ENCODE results near the gene ALDH5A1. TPM values are rescaled to one million over a fixed set of nuclear protein-coding genes. Genes with fewer than 3 reads are reported as not detected.
A peak's percentile ranks its signal among the peaks of the same experiment; 100 is the strongest.

Gene ALDH5A1
- total RNA-seq, 6 experiments from 2014 or later: 0.55 to 2.2 (median 1.2) TPM

- H3K36me3 Mint-ChIP-seq (ENCODE audit: low read depth): no peaks in the 10 kb centered on the region
- DNase-seq: no peak
- H3K4me3 Mint-ChIP-seq: no peak overlapping the region
- H3K27me3 Mint-ChIP-seq (ENCODE audit: insufficient read depth): peaks cover 8% of the 10 kb centered on the region
- H3K27ac Mint-ChIP-seq: no peak overlapping the region
- peaks cover 5% of the 10 kb centered on the region; the same call in 1 of the 2 replicates for H3K4me1 Mint-ChIP-seq (ENCODE audit: low read depth)
- TF ChIP-seq CTCF (IDR thresholded peaks at IDR 0.05): no peak
- H3K9me3 Mint-ChIP-seq: no peaks in the 10 kb centered on the region
Observed at GRCh38 chr6:24517659-24518543, 23.1 kb downstream of the ALDH5A1 start.

- H3K27ac Mint-ChIP-seq: no peak overlapping the region
- peak; percentile 75 for TF ChIP-seq CTCF (IDR thresholded peaks at IDR 0.05)
- H3K9me3 Mint-ChIP-seq: no peaks in the 10 kb centered on the region
- peaks cover 3% of the 10 kb centered on the region; the same call in 1 of the 2 replicates for H3K27me3 Mint-ChIP-seq (ENCODE audit: insufficient read depth)
- H3K4me3 Mint-ChIP-seq: no peak overlapping the region
- peak; percentile 26 for DNase-seq
- H3K4me1 Mint-ChIP-seq (ENCODE audit: low read depth): peaks cover 5% of the 10 kb centered on the region; the same call in 1 of the 2 replicates
- H3K36me3 Mint-ChIP-seq (ENCODE audit: low read depth): no peaks in the 10 kb centered on the region
Observed at GRCh38 chr6:24520929-24521546, 26.3 kb downstream of the ALDH5A1 start.

GRCh38 chr6:24522228-24523176, 27.7 kb downstream of the ALDH5A1 start:
- no peaks in the 10 kb centered on the region for H3K9me3 Mint-ChIP-seq
- no peak for TF ChIP-seq CTCF (IDR thresholded peaks at IDR 0.05)

GRCh38 chr6:24524329-24524728, 29.6 kb downstream of the ALDH5A1 start:
- Mint-ChIP-seq H3K27me3 (ENCODE audit: insufficient read depth) (peaks cover 3% of the 10 kb centered on the region), H3K27ac (no peak overlapping the region), H3K9me3 (no peaks in the 10 kb centered on the region), H3K4me3 (no peak overlapping the region), H3K4me1 (ENCODE audit: low read depth) (peaks cover 5% of the 10 kb centered on the region; the same call in 1 of the 2 replicates), H3K36me3 (ENCODE audit: low read depth) (no peaks in the 10 kb centered on the region)
- no peak for DNase-seq
- TF ChIP-seq CTCF (IDR thresholded peaks at IDR 0.05): no peak

More at GRCh38 chr6:24522228-24523176, 27.7 kb downstream of the ALDH5A1 start:
- H3K27me3 Mint-ChIP-seq (ENCODE audit: insufficient read depth): peaks cover 3% of the 10 kb centered on the region; the same call in 1 of the 2 replicates
- no peak overlapping the region for H3K27ac Mint-ChIP-seq
- DNase-seq: no peak
- H3K4me1 Mint-ChIP-seq (ENCODE audit: low read depth): peaks cover 5% of the 10 kb centered on the region; the same call in 1 of the 2 replicates
- no peaks in the 10 kb centered on the region for H3K36me3 Mint-ChIP-seq (ENCODE audit: low read depth)
- no peak overlapping the region for H3K4me3 Mint-ChIP-seq

- Mint-ChIP-seq H3K27ac (no peak overlapping the region), H3K27me3 (ENCODE audit: insufficient read depth) (peaks cover 3% of the 10 kb centered on the region), H3K9me3 (no peaks in the 10 kb centered on the region), H3K4me3 (no peak overlapping the region), H3K36me3 (ENCODE audit: low read depth) (no peaks in the 10 kb centered on the region), H3K4me1 (ENCODE audit: low read depth) (peaks cover 7% of the 10 kb centered on the region)
- TF ChIP-seq CTCF (IDR thresholded peaks at IDR 0.05): peak; percentile 79
- peak; percentile 57 for DNase-seq
Observed at GRCh38 chr6:24524805-24525204, 30.0 kb downstream of the ALDH5A1 start.

All from HFFc6 (cell line).